ENCODE measurements around the gene DNAH3. TPM values are rescaled to one million over a fixed set of nuclear protein-coding genes. Genes with fewer than 3 reads are reported as not detected.

The DNAH3 gene
- total RNA-seq, 1 experiment from 2014 or later, result not detected

GRCh38 chr16:21026846-21027245 is 123.8 kb downstream of the DNAH3 start:
- H3K27ac ChIP-seq (ENCODE audit: low read length), result no peak overlapping the region
- H3K9me3 ChIP-seq (ENCODE audit: low read length), result no peaks in the 10 kb centered on the region
- no peaks in the 10 kb centered on the region for H3K36me3 ChIP-seq (ENCODE audit: insufficient read depth, low read length)
- no peak overlapping the region for H3K4me2 ChIP-seq (ENCODE audit: low read depth, low read length, poor library complexity, severe bottlenecking)
- no peaks in the 10 kb centered on the region for H3K27me3 ChIP-seq (ENCODE audit: low read length)
- no peak overlapping the region for H3K4me3 ChIP-seq (ENCODE audit: low read length)
- no peaks in the 10 kb centered on the region for H4K20me1 ChIP-seq (ENCODE audit: insufficient read depth, low read depth, low read length)
- no peak for DNase-seq
- H3K9me2 ChIP-seq (replicated peaks; ENCODE audit: insufficient read depth, low read length), result no peaks in the 10 kb centered on the region
- H3K9ac ChIP-seq (ENCODE audit: low read length), result no peak overlapping the region
- no peaks in the 10 kb centered on the region for H3K4me1 ChIP-seq (ENCODE audit: low read length)
- H2AFZ ChIP-seq (ENCODE audit: low read length), result no peak overlapping the region
- no peaks in the 10 kb centered on the region for H3K79me2 ChIP-seq (ENCODE audit: low read length)

- no peak for DNase-seq
- H3K4me2 ChIP-seq (ENCODE audit: low read depth, low read length, poor library complexity, severe bottlenecking), result no peak overlapping the region
- no peaks in the 10 kb centered on the region for H3K4me1 ChIP-seq (ENCODE audit: low read length)
- H3K27ac ChIP-seq (ENCODE audit: low read length), result no peak overlapping the region
- H3K79me2 ChIP-seq (ENCODE audit: low read length), result no peaks in the 10 kb centered on the region
- no peak overlapping the region for H2AFZ ChIP-seq (ENCODE audit: low read length)
- H4K20me1 ChIP-seq (ENCODE audit: insufficient read depth, low read depth, low read length), result no peaks in the 10 kb centered on the region
- no peaks in the 10 kb centered on the region for H3K27me3 ChIP-seq (ENCODE audit: low read length)
- 0 out of 2 replicates have a peak, but pooled peaks cover 2% of the 10 kb centered on the region for H3K9me2 ChIP-seq (replicated peaks; ENCODE audit: insufficient read depth, low read length)
- no peak overlapping the region for H3K9ac ChIP-seq (ENCODE audit: low read length)
- H3K36me3 ChIP-seq (ENCODE audit: insufficient read depth, low read length), result no peaks in the 10 kb centered on the region
- no peak overlapping the region for H3K4me3 ChIP-seq (ENCODE audit: low read length)
- H3K9me3 ChIP-seq (ENCODE audit: low read length), result no peaks in the 10 kb centered on the region
Observed at GRCh38 chr16:21023509-21024202, 127.0 kb downstream of the DNAH3 start.

GRCh38 chr16:21021316-21021715 is 129.3 kb downstream of the DNAH3 start:
- Histone ChIP-seq H3K27me3 (ENCODE audit: low read length) (no peaks in the 10 kb centered on the region), H2AFZ (ENCODE audit: low read length) (no peak overlapping the region), H3K9me3 (ENCODE audit: low read length) (no peaks in the 10 kb centered on the region), H3K79me2 (ENCODE audit: low read length) (no peaks in the 10 kb centered on the region), H3K4me3 (ENCODE audit: low read length) (no peak overlapping the region), H3K9ac (ENCODE audit: low read length) (no peak overlapping the region), H3K4me2 (ENCODE audit: low read depth, low read length, poor library complexity, severe bottlenecking) (no peak overlapping the region), H4K20me1 (ENCODE audit: insufficient read depth, low read depth, low read length) (no peaks in the 10 kb centered on the region), H3K9me2 (replicated peaks; ENCODE audit: insufficient read depth, low read length) (0 out of 2 replicates have a peak, but pooled peaks cover 2% of the 10 kb centered on the region), H3K36me3 (ENCODE audit: insufficient read depth, low read length) (no peaks in the 10 kb centered on the region), H3K27ac (ENCODE audit: low read length) (no peak overlapping the region), H3K4me1 (ENCODE audit: low read length) (no peaks in the 10 kb centered on the region)
- DNase-seq, result no peak

GRCh38 chr16:21009815-21010214 is 140.8 kb downstream of the DNAH3 start:
- Histone ChIP-seq H3K4me2 (ENCODE audit: low read depth, low read length, poor library complexity, severe bottlenecking) (no peak overlapping the region), H3K4me3 (ENCODE audit: low read length) (no peak overlapping the region), H3K36me3 (ENCODE audit: insufficient read depth, low read length) (no peaks in the 10 kb centered on the region), H2AFZ (ENCODE audit: low read length) (no peak overlapping the region), H3K79me2 (ENCODE audit: low read length) (no peaks in the 10 kb centered on the region), H3K27me3 (ENCODE audit: low read length) (no peaks in the 10 kb centered on the region; the same call in 1 of the 2 replicates), H3K4me1 (ENCODE audit: low read length) (no peaks in the 10 kb centered on the region), H3K9me3 (ENCODE audit: low read length) (peaks cover 2% of the 10 kb centered on the region; the same call in 1 of the 2 replicates), H4K20me1 (ENCODE audit: insufficient read depth, low read depth, low read length) (no peaks in the 10 kb centered on the region), H3K27ac (ENCODE audit: low read length) (no peak overlapping the region), H3K9ac (ENCODE audit: low read length) (no peak overlapping the region), H3K9me2 (replicated peaks; ENCODE audit: insufficient read depth, low read length) (no peaks in the 10 kb centered on the region)
- no peak for DNase-seq

GRCh38 chr16:21005008-21005407 is 145.6 kb downstream of the DNAH3 start:
- no peaks in the 10 kb centered on the region for H3K4me1 ChIP-seq (ENCODE audit: low read length)
- H3K9ac ChIP-seq (ENCODE audit: low read length), result no peak overlapping the region
- H3K4me3 ChIP-seq (ENCODE audit: low read length), result no peak overlapping the region
- no peaks in the 10 kb centered on the region; the same call in 1 of the 2 replicates for H3K27me3 ChIP-seq (ENCODE audit: low read length)
- H3K36me3 ChIP-seq (ENCODE audit: insufficient read depth, low read length), result no peaks in the 10 kb centered on the region
- H2AFZ ChIP-seq (ENCODE audit: low read length), result no peak overlapping the region
- H3K79me2 ChIP-seq (ENCODE audit: low read length), result no peaks in the 10 kb centered on the region
- no peaks in the 10 kb centered on the region for H4K20me1 ChIP-seq (ENCODE audit: insufficient read depth, low read depth, low read length)
- H3K27ac ChIP-seq (ENCODE audit: low read length), result no peak overlapping the region
- H3K9me2 ChIP-seq (replicated peaks; ENCODE audit: insufficient read depth, low read length), result no peaks in the 10 kb centered on the region
- DNase-seq, result no peak
- H3K9me3 ChIP-seq (ENCODE audit: low read length), result no peaks in the 10 kb centered on the region
- no peak overlapping the region for H3K4me2 ChIP-seq (ENCODE audit: low read depth, low read length, poor library complexity, severe bottlenecking)

GRCh38 chr16:21001262-21001661 is 149.4 kb downstream of the DNAH3 start:
- DNase-seq, result peak; percentile 74
- H3K9me2 ChIP-seq (replicated peaks; ENCODE audit: insufficient read depth, low read length), result no peaks in the 10 kb centered on the region

GRCh38 chr16:20997147-20997546 is 153.5 kb downstream of the DNAH3 start:
- Histone ChIP-seq H3K4me3 (ENCODE audit: low read length) (no peak overlapping the region), H3K4me2 (ENCODE audit: low read depth, low read length, poor library complexity, severe bottlenecking) (no peak overlapping the region), H3K79me2 (ENCODE audit: low read length) (no peaks in the 10 kb centered on the region), H2AFZ (ENCODE audit: low read length) (no peak overlapping the region), H3K4me1 (ENCODE audit: low read length) (no peaks in the 10 kb centered on the region), H3K9me2 (replicated peaks; ENCODE audit: insufficient read depth, low read length) (no peaks in the 10 kb centered on the region), H3K36me3 (ENCODE audit: insufficient read depth, low read length) (no peaks in the 10 kb centered on the region), H3K27ac (ENCODE audit: low read length) (no peak overlapping the region), H3K27me3 (ENCODE audit: low read length) (no peaks in the 10 kb centered on the region; the same call in 1 of the 2 replicates), H3K9me3 (ENCODE audit: low read length) (no peaks in the 10 kb centered on the region), H4K20me1 (ENCODE audit: insufficient read depth, low read depth, low read length) (no peaks in the 10 kb centered on the region), H3K9ac (ENCODE audit: low read length) (no peak overlapping the region)
- DNase-seq, result no peak

More at GRCh38 chr16:21001262-21001661, 149.4 kb downstream of the DNAH3 start:
- no peaks in the 10 kb centered on the region for H3K36me3 ChIP-seq (ENCODE audit: insufficient read depth, low read length)
- H2AFZ ChIP-seq (ENCODE audit: low read length), result no peak overlapping the region
- no peak overlapping the region for H3K9ac ChIP-seq (ENCODE audit: low read length)
- no peaks in the 10 kb centered on the region; the same call in 1 of the 2 replicates for H3K27me3 ChIP-seq (ENCODE audit: low read length)
- no peak overlapping the region for H3K4me2 ChIP-seq (ENCODE audit: low read depth, low read length, poor library complexity, severe bottlenecking)
- H4K20me1 ChIP-seq (ENCODE audit: insufficient read depth, low read depth, low read length), result no peaks in the 10 kb centered on the region
- no peak overlapping the region for H3K4me3 ChIP-seq (ENCODE audit: low read length)
- no peaks in the 10 kb centered on the region for H3K4me1 ChIP-seq (ENCODE audit: low read length)
- no peaks in the 10 kb centered on the region for H3K79me2 ChIP-seq (ENCODE audit: low read length)
- no peaks in the 10 kb centered on the region for H3K9me3 ChIP-seq (ENCODE audit: low read length)
- H3K27ac ChIP-seq (ENCODE audit: low read length), result no peak overlapping the region

- no peak for DNase-seq
- H3K79me2 ChIP-seq (ENCODE audit: low read length), result no peaks in the 10 kb centered on the region
- H3K27me3 ChIP-seq (ENCODE audit: low read length), result no peaks in the 10 kb centered on the region
- no peaks in the 10 kb centered on the region for H4K20me1 ChIP-seq (ENCODE audit: insufficient read depth, low read depth, low read length)
- H3K4me3 ChIP-seq (ENCODE audit: low read length), result no peak overlapping the region
- no peak overlapping the region for H3K27ac ChIP-seq (ENCODE audit: low read length)
- H2AFZ ChIP-seq (ENCODE audit: low read length), result no peak overlapping the region
- no peaks in the 10 kb centered on the region for H3K36me3 ChIP-seq (ENCODE audit: insufficient read depth, low read length)
- no peak overlapping the region for H3K4me2 ChIP-seq (ENCODE audit: low read depth, low read length, poor library complexity, severe bottlenecking)
- no peaks in the 10 kb centered on the region for H3K4me1 ChIP-seq (ENCODE audit: low read length)
- no peak overlapping the region for H3K9ac ChIP-seq (ENCODE audit: low read length)
- H3K9me2 ChIP-seq (replicated peaks; ENCODE audit: insufficient read depth, low read length), result no peaks in the 10 kb centered on the region
- H3K9me3 ChIP-seq (ENCODE audit: low read length), result no peaks in the 10 kb centered on the region
Observed at GRCh38 chr16:20995711-20996110, 154.9 kb downstream of the DNAH3 start.

Data from Karpas-422 (cell line).